Parathyroid adenoma (tissue), 2 donors: ENCODE results near the gene UNC13C.

Experiments used
- H2AFZ ChIP-seq: fragments of 300-600 bp; sonication (generic); one replicate; pipeline ENCODE4 v1.7.0; 2017; ENCODE audit warnings: antibody characterized with exemption, mild to moderate bottlenecking
- H3K27ac ChIP-seq: fragments of 300-600 bp; sonication (generic); one replicate; pipeline ENCODE4 v1.7.0; 2017
- H3K27me3 ChIP-seq: fragments of 300-600 bp; sonication (generic); one replicate; pipeline ENCODE4 v1.7.0; 2017; ENCODE audit warnings: low read length; ENCODE audit not compliant: control insufficient read depth, insufficient read depth
- H3K36me3 ChIP-seq: fragments of 300-600 bp; sonication (generic); one replicate; pipeline ENCODE4 v1.7.0; 2017; ENCODE audit warnings: low read length; ENCODE audit not compliant: control insufficient read depth, insufficient read depth
- H3K4me1 ChIP-seq: fragments of 300-600 bp; sonication (generic); one replicate; pipeline ENCODE4 v1.7.0; 2017; ENCODE audit warnings: control low read depth
- H3K4me2 ChIP-seq: fragments of 300-600 bp; sonication (generic); one replicate; pipeline ENCODE4 v1.7.0; 2017; ENCODE audit warnings: low read length
- H3K4me3 ChIP-seq: fragments of 300-600 bp; sonication (generic); one replicate; pipeline ENCODE4 v1.7.0; 2017; ENCODE audit warnings: low read depth, low read length
- H3K79me2 ChIP-seq: fragments of 300-600 bp; sonication (generic); one replicate; pipeline ENCODE4 v1.7.0; 2017; ENCODE audit warnings: control low read depth
- H3K9ac ChIP-seq: fragments of 300-600 bp; sonication (generic); one replicate; pipeline ENCODE4 v1.7.0; 2017; ENCODE audit warnings: mild to moderate bottlenecking
- H3K9me3 ChIP-seq: fragments of 300-600 bp; sonication (generic); one replicate; pipeline ENCODE4 v1.7.0; 2017; ENCODE audit warnings: low read length; ENCODE audit not compliant: control insufficient read depth
- TF ChIP-seq, protein P1 (sequence below): fragments of 300-600 bp; sonication (generic); IDR thresholded peaks from one replicate; pipeline ENCODE4 v1.7.0; 2017; ENCODE audit warnings: antibody characterized with exemption, mild to moderate bottlenecking
- donor health status: primary hyperparathyroidism.

UNC13C gene

DNA sequence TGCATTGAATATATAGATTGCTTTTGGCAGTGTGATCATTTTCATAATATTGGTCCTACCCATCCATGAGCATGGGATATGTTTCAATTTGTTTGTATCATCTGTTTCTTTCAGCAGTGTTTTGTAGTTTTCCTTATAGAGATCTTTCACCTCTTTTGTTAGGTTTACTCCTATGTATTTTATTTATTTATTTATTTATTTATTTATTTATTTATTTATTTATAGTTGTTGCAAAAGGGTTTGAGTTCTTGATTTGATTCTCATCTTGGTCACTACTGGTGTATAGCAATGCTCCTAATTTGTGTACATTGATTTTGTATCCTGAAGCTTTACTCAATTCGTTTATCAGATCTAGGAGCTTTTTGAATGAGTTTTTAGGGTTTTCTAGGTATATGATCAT is 478.2 kb downstream of the UNC13C start:
- Histone ChIP-seq H3K9ac (no peak overlapping the region), H3K79me2 (no peaks in the 10 kb centered on the region), H3K4me3 (no peak overlapping the region), H3K9me3 (no peaks in the 10 kb centered on the region), H3K36me3 (no peaks in the 10 kb centered on the region), H3K4me1 (no peaks in the 10 kb centered on the region), H2AFZ (no peak overlapping the region), H3K27me3 (no peaks in the 10 kb centered on the region), H3K27ac (no peak overlapping the region), H3K4me2 (no peak overlapping the region)
- TF ChIP-seq, protein P1, sequence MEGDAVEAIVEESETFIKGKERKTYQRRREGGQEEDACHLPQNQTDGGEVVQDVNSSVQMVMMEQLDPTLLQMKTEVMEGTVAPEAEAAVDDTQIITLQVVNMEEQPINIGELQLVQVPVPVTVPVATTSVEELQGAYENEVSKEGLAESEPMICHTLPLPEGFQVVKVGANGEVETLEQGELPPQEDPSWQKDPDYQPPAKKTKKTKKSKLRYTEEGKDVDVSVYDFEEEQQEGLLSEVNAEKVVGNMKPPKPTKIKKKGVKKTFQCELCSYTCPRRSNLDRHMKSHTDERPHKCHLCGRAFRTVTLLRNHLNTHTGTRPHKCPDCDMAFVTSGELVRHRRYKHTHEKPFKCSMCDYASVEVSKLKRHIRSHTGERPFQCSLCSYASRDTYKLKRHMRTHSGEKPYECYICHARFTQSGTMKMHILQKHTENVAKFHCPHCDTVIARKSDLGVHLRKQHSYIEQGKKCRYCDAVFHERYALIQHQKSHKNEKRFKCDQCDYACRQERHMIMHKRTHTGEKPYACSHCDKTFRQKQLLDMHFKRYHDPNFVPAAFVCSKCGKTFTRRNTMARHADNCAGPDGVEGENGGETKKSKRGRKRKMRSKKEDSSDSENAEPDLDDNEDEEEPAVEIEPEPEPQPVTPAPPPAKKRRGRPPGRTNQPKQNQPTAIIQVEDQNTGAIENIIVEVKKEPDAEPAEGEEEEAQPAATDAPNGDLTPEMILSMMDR: no peak

DNA sequence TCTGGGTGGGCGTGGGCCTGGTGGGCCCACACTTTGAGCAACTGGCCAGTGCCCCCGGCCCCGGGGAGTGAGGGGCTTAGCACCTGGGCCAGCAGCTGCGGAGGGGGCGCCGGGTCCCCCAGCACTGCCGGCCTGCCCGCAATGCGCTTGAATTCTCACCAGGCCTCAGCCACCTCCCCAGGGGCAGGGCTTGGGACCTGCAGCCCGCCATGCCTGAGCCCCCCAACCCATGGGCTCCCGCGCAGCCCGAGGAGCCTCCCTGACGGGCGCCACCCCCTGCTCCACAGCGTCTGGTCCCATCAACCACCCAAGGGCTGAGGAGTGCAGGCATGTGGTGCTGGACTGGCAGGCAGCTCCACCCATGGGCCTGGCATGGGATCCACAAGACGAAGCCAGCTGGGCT is 484.3 kb downstream of the UNC13C start:
- Histone ChIP-seq H3K9me3 (no peaks in the 10 kb centered on the region), H3K4me2 (no peak overlapping the region), H3K36me3 (no peaks in the 10 kb centered on the region), H3K27me3 (no peaks in the 10 kb centered on the region), H2AFZ (no peak overlapping the region), H3K4me3 (no peak overlapping the region), H3K79me2 (no peaks in the 10 kb centered on the region), H3K27ac (no peak overlapping the region), H3K9ac (no peak overlapping the region), H3K4me1 (no peaks in the 10 kb centered on the region)
- TF ChIP-seq, protein P1: no peak

DNA sequence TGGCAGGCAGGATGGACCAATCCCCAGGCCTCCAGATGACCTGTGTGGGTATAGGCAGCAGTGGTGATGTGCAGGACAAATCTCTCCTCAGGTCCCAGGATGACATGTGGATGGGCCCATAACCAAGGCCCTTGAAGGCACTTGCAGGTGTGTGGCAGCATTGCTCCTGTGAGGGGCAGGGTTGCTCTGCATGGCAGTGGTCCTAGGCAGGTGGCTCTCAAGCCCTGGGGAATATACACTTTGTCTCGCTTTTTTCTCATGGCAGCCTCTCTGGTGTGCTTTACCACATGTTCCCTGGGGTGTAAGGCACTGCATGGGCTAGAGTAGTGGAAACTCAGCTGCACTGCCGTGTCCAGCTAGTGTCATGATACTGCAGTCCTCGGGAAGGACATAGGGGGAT is 503.6 kb downstream of the UNC13C start:
- no peak overlapping the region for H3K9ac ChIP-seq
- H3K27me3 ChIP-seq: no peaks in the 10 kb centered on the region
- no peak overlapping the region for H2AFZ ChIP-seq
- no peak overlapping the region for H3K4me3 ChIP-seq
- H3K27ac ChIP-seq: no peak overlapping the region
- TF ChIP-seq, protein P1: no peak
- no peaks in the 10 kb centered on the region for H3K9me3 ChIP-seq
- no peaks in the 10 kb centered on the region for H3K36me3 ChIP-seq
- no peaks in the 10 kb centered on the region for H3K79me2 ChIP-seq
- no peak overlapping the region for H3K4me2 ChIP-seq
- no peaks in the 10 kb centered on the region for H3K4me1 ChIP-seq

DNA sequence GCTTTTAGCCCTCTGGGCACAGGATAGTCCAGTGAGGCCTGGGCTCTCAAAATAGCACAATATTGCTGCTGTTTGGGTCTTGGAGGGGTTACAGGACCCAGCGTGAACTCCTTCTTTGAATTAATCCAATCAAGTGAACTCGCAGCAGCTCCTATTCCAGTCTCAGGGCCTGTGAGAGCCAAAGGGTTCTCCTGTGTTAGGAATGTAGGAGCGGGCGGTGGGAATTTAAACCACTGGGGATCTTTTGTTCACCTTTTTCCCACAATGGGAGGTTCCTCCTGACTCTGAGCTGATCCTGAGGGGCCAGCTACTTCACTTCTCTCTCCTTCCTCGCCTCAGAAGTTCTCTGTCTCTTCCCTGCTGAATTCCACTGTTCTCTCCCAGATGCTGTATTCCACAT is 504.0 kb downstream of the UNC13C start:
- no peaks in the 10 kb centered on the region for H3K36me3 ChIP-seq
- no peaks in the 10 kb centered on the region for H3K4me1 ChIP-seq
- H3K4me2 ChIP-seq: no peak overlapping the region
- H3K4me3 ChIP-seq: no peak overlapping the region
- no peak overlapping the region for H2AFZ ChIP-seq
- TF ChIP-seq, protein P1: no peak
- H3K9ac ChIP-seq: no peak overlapping the region
- no peaks in the 10 kb centered on the region for H3K9me3 ChIP-seq
- no peaks in the 10 kb centered on the region for H3K79me2 ChIP-seq
- no peak overlapping the region for H3K27ac ChIP-seq
- no peaks in the 10 kb centered on the region for H3K27me3 ChIP-seq

DNA sequence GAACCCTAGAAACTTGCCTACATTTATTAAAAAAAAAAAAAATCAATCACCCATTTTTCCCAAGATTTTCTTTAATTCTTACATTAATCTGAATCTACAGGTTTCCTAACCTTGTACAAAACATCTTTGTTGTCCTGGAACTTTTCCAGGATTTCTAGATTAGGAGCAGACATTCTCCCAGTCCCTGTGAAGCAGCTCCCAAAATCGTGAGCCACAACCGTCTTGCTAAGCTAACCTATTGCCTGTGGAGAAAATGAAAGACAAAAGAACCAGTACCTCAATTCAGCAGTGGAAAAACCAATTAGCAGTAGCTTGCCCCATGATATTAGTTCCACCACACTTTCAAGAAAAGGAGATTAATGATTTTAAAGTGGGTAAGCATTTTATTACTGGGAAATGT is 522.1 kb downstream of the UNC13C start:
- no peak overlapping the region for H3K4me3 ChIP-seq
- TF ChIP-seq, protein P1: no peak
- H3K27ac ChIP-seq: no peak overlapping the region
- H3K4me1 ChIP-seq: no peaks in the 10 kb centered on the region
- no peaks in the 10 kb centered on the region for H3K36me3 ChIP-seq
- no peak overlapping the region for H3K9ac ChIP-seq
- H3K79me2 ChIP-seq: no peaks in the 10 kb centered on the region
- H3K27me3 ChIP-seq: no peaks in the 10 kb centered on the region
- H3K9me3 ChIP-seq: no peaks in the 10 kb centered on the region
- H2AFZ ChIP-seq: no peak overlapping the region
- H3K4me2 ChIP-seq: no peak overlapping the region
